HS-27A (cell line): Measurements from ENCODE around the gene UHMK1.
"Not testable (repeated sequence)": the region's sequence is repeated elsewhere in the genome, so short reads cannot be mapped to it uniquely, and the experiment has no call there.

Experiments used
- DNase-seq: peaks from one replicate; pipeline ENCODE4 v3.0.0-alpha.2; 2012; ENCODE audit warnings: low read depth, missing footprints

Gene UHMK1

DNA sequence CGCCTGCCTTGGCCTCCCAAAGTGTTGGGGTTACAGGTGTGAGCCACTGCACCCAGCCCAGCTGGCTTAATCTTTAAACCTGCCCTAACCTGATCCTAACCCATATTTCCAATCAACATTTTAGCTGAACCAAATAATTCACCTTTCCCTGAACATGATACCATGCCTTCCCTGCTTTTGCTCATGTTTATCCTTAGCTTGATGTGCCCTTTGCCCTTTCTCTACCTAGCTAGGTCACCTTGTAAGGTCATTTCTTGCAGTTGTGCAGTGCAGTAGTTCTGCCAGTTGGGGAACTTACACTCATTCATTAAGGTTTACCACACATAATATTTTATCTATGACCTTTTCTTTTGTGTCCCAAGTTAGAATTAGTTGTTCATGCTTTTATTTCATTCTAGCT, 69.3 kb downstream of the UHMK1 start:
- no peak for DNase-seq

DNA sequence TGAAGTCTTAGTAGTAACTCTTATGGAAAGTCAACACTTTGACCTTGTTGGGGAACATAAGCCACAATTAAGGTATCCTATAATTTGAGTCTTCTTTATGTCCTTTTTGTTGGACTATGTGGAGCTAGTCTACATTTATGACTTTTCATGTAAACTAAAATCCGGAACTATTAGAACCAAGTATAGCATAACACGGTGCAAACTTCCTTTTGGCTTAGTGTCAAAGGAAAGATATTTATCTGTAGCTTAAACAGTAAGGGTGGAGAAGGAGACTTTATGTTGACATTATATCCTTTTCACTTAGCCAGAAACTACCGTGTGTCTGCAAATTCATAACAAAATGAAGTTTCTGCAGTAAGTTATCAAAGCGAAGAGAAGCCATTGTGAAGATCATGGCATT, 71.2 kb downstream of the UHMK1 start:
- no peak for DNase-seq

DNA sequence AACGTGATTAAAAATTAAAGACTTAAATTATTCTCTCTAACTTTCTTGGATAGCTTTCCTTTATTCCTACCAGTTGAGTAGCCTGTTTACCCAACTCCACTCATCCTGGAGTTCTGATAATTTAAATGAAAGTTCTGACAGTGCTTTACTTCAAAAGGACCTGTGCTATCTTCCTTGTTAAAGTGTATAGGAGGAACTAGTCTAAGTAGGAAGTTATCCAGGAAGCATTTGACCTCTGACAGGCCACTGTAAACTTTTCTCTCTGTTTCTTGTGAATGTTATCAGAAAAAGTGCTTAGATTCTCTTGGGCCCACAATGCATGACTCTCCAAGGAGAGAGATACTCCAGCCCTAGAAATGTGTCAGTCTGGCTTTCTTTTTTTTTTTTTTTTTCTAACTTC, 73.1 kb downstream of the UHMK1 start:
- DNase-seq = no peak

DNA sequence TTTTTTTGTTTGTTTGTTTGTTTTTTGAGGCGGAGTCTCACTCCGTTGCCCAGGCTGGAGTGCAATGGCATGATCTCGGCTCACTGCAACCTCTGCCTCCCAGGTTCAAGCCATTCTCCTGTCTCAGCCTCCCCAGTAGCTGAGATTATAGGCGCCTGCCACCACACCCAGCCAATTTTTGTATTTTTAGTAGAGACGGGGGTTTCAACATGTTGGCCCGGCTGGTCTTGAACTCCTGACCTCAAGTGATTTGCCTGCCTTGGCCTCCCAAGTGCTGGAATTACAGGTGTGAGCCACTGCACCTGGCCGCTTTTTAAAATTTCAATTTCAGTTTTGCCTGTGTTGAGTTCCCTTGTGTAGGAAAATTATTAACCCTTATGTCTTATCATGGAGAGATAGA, 73.5 kb downstream of the UHMK1 start:
- not testable (repeated sequence) for DNase-seq

DNA sequence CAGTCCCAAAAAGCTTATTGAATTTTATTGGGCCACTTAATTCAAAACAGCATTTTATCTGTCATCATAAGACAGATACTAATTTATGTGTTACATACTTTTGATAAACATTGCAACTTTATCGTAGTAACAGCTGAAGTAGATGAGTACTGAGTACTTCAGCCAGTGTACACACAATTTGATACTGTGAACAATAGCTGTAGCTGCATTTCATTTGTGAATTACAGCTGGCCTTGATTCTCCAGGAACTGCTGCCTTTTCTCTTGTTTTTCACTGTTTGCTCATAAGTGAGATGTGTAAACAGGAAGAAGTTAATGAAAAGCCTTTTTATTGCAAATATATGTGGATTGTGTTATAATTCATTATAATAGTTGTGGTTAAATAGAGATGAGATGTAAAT, 74.1 kb downstream of the UHMK1 start:
- DNase-seq = no peak

DNA sequence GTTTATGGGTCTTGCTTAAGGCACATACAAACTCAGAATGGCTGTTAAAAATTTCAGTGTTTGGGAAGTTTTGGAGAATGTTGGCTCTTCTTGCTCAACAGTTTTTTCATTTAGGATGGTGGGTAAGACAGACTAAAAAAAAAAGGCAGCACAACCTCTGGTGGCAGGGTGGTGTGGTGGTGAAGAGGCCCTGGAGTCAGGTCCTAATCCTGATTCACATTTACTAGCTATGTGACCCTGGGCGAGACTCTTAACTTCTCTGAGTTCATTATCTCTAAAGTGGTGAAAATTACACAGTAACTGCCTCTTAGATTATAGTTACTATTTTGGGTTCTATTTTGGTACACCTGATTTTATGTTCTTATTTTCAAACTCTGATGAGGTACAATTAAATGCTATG, 75.5 kb downstream of the UHMK1 start:
- no peak for DNase-seq

DNA sequence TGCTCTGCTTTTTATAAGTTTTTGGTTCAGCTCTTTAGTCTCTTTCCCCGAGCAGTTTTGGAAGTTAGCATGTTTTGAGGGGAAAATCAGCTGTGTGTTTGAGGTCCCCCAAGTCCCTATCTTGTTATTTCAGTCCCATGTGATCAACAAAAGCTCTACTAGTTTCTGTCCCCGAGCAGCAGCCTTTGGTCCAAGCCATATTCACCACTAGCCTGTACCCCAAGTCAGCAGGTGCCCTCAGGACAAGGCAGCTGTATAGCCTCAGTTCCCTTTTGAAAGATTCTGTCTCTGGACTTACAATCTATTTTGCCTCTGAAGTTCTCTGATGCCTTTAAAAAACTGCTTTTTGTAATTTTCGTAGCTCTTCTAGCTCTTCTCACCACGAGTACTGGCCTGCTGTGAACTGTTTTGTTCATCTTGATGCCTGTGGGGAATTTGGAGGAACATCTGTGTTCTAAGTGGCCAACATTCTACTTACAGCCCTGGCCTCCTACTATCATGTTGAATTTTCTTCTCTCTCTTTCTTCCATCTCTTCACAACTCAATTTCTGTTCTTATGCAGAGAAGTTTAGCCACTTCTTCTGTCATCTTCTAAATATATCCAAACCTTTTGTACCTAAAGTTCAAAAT, 80.6 kb downstream of the UHMK1 start:
- no peak for DNase-seq

DNA sequence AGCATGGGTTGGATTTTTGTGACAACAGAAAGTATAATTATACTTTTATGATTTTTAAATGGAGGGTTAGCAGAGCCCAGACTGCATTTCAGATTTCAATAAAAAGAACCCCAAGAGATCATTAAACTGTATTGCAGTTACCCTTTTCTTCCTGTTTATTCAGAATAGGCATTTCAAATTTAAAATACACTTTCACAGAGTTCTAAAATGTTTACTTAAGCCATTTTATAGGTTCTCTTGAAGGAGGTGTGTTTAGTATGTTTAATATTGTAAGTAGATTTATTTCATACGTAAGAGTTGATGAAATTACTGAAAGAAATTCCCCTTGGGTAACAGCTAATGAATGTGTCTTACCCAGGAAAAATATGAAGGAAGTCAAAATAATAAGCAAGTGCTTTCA, 81.3 kb downstream of the UHMK1 start:
- no peak for DNase-seq
